ENCODE measurements around the gene CYP24A1.

Gene CYP24A1

DNA sequence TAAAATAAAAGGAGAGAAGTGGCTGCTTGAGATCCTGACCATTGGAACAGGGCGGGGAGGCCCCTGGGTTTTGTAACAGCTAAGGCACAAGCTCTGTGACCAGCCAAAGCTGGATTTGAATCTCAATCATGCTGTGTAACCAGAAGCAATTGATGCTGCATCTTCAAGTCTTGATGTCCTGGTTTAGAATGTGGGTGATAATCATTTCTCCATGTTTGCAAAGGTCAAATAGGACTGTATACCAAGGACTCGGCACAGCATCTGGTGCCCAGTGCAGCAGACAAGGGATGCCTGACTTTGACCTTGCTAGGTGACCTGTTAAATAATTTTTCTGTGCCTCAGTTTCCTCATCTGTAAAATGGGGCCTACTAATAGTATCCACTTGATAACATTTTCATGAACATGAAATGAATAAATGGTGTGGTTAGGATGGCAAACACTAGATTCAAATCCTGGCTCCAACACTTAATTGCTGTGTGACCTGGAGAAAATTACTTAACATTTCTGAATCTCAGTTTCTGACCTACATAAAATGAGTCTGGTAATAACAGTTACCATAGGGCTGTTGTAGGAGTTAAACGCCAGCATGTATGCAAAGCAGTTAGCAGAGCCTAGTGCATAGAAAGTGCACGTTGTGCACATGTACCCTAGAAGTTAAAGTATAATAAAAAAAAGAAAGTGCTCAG lies 57.1 kb downstream of the CYP24A1 start:
- no peak overlapping the region for H3K4me2 ChIP-seq
- no peak overlapping the region for H3K27ac ChIP-seq

DNA sequence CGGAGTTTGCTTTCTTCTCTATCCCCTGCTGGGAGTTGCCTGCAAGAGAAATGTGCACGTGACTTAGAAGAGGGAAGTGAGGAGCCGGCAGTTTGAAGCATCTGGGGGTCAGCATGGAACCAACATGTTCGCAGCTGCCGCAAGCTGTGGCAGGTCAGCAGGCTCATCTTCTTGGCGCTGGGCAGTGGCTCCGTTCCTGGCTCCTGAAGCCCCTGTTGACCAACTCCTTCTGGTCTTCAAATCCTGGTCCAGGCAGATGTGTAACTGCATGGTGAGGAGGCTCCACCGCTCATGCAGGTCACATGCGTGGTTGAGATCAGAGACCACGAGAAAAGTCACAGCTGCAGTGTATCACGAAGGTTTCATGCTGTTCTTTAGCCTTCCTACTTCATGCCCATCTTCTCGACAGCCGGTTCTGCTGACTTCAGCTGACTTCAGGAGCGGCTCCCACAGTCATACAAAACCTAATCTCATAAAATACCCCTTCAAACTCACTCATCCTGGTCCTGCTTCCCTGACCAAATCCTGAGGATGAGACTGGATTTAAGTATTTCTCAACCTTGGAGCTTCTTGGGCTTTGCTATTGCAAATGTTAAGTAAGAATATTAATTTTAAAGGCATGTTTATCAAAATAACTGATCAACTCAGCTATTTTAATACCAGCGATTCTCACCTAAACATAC lies 58.5 kb downstream of the CYP24A1 start:
- Histone ChIP-seq H2AFZ (ENCODE audit: low read depth) (no peak overlapping the region), H4K20me1 (ENCODE audit: insufficient read depth) (no peaks in the 10 kb centered on the region), H3K4me3 (IDR thresholded peaks at IDR 0.05; ENCODE audit: insufficient read depth, low read depth, low read length) (no peak overlapping the region), H3K27me3 (ENCODE audit: insufficient read depth, low read depth) (no peaks in the 10 kb centered on the region), H3K27ac (no peak overlapping the region), H3K36me3 (ENCODE audit: insufficient read depth) (no peaks in the 10 kb centered on the region), H3K79me2 (ENCODE audit: insufficient read depth, low read depth) (no peaks in the 10 kb centered on the region), H3K9ac (no peak overlapping the region), H3K4me2 (no peak overlapping the region), H3K4me1 (ENCODE audit: low read depth, poor library complexity, severe bottlenecking) (no peaks in the 10 kb centered on the region)
- TF ChIP-seq, protein P1, sequence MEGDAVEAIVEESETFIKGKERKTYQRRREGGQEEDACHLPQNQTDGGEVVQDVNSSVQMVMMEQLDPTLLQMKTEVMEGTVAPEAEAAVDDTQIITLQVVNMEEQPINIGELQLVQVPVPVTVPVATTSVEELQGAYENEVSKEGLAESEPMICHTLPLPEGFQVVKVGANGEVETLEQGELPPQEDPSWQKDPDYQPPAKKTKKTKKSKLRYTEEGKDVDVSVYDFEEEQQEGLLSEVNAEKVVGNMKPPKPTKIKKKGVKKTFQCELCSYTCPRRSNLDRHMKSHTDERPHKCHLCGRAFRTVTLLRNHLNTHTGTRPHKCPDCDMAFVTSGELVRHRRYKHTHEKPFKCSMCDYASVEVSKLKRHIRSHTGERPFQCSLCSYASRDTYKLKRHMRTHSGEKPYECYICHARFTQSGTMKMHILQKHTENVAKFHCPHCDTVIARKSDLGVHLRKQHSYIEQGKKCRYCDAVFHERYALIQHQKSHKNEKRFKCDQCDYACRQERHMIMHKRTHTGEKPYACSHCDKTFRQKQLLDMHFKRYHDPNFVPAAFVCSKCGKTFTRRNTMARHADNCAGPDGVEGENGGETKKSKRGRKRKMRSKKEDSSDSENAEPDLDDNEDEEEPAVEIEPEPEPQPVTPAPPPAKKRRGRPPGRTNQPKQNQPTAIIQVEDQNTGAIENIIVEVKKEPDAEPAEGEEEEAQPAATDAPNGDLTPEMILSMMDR (conservative IDR thresholded peaks at IDR 0.05; ENCODE audit: low read depth, low read length): no peak

More for the DNA sequence above, 57.1 kb downstream of the CYP24A1 start:
- H3K4me1 ChIP-seq (ENCODE audit: low read depth, poor library complexity, severe bottlenecking): no peaks in the 10 kb centered on the region
- H4K20me1 ChIP-seq (ENCODE audit: insufficient read depth): no peaks in the 10 kb centered on the region
- no peak overlapping the region for H3K4me3 ChIP-seq (IDR thresholded peaks at IDR 0.05; ENCODE audit: insufficient read depth, low read depth, low read length)
- H3K36me3 ChIP-seq (ENCODE audit: insufficient read depth): no peaks in the 10 kb centered on the region
- H3K27me3 ChIP-seq (ENCODE audit: insufficient read depth, low read depth): no peaks in the 10 kb centered on the region
- no peaks in the 10 kb centered on the region for H3K79me2 ChIP-seq (ENCODE audit: insufficient read depth, low read depth)
- H3K9ac ChIP-seq: no peak overlapping the region
- H2AFZ ChIP-seq (ENCODE audit: low read depth): no peak overlapping the region
- TF ChIP-seq, protein P1 (conservative IDR thresholded peaks at IDR 0.05; ENCODE audit: low read depth, low read length): no peak

DNA sequence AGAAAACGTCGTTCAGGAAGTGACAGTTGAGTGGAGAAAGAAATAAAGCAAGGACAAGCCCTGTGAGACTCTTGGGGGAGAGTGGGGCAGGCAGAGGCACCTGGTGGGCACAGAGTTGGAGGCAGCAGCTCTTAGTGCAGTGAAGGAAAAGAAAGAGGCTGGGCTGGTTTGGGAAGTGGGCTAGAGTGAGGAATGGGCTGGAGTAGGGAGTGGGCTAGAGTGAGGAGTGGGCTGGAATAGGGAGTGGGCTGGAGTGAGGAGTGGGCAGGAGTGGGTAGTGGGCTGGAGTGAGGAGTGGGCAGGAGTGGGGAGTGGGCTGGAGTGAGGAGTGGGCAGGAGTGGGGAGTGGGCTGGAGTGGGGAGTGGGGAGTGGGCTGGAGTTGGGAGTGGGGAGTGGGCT lies 59.7 kb downstream of the CYP24A1 start:
- H3K4me2 ChIP-seq: no peak overlapping the region
- no peaks in the 10 kb centered on the region for H3K27me3 ChIP-seq (ENCODE audit: insufficient read depth, low read depth)
- H3K36me3 ChIP-seq (ENCODE audit: insufficient read depth): no peaks in the 10 kb centered on the region
- no peak overlapping the region for H3K4me3 ChIP-seq (IDR thresholded peaks at IDR 0.05; ENCODE audit: insufficient read depth, low read depth, low read length)
- H3K27ac ChIP-seq: no peak overlapping the region
- no peak overlapping the region for H2AFZ ChIP-seq (ENCODE audit: low read depth)
- H3K79me2 ChIP-seq (ENCODE audit: insufficient read depth, low read depth): no peaks in the 10 kb centered on the region
- H3K9ac ChIP-seq: no peak overlapping the region
- no peaks in the 10 kb centered on the region for H4K20me1 ChIP-seq (ENCODE audit: insufficient read depth)
- H3K4me1 ChIP-seq (ENCODE audit: low read depth, poor library complexity, severe bottlenecking): no peaks in the 10 kb centered on the region
- TF ChIP-seq, protein P1 (conservative IDR thresholded peaks at IDR 0.05; ENCODE audit: low read depth, low read length): no peak

DNA sequence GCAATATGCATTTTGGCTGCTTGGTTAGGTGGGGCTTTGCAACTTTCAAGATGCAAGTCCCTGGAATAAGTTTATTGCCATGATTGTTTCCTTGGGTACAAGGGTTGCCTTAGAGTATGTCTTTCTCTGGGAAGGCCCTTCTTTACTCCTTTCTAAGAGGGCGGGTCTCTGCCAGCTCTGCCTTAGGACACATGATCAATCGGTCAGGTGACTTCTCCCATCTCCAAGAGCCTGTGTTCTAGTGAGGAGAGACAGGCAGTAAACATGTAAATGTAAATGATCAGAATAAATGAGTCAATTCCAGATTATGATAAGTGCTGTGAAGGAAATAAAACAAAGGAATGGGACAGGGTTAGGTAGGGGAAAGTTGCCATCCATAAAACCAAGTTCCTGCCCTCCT lies 60.2 kb downstream of the CYP24A1 start:
- Histone ChIP-seq H3K4me1 (ENCODE audit: low read depth, poor library complexity, severe bottlenecking) (no peaks in the 10 kb centered on the region), H3K27me3 (ENCODE audit: insufficient read depth, low read depth) (no peaks in the 10 kb centered on the region), H3K27ac (no peak overlapping the region), H3K4me2 (no peak overlapping the region), H3K4me3 (IDR thresholded peaks at IDR 0.05; ENCODE audit: insufficient read depth, low read depth, low read length) (no peak overlapping the region), H3K36me3 (ENCODE audit: insufficient read depth) (no peaks in the 10 kb centered on the region), H4K20me1 (ENCODE audit: insufficient read depth) (no peaks in the 10 kb centered on the region), H3K79me2 (ENCODE audit: insufficient read depth, low read depth) (no peaks in the 10 kb centered on the region), H3K9ac (no peak overlapping the region), H2AFZ (ENCODE audit: low read depth) (no peak overlapping the region)
- TF ChIP-seq, protein P1 (conservative IDR thresholded peaks at IDR 0.05; ENCODE audit: low read depth, low read length): no peak

All from KMS-11 (cell line).